Gastroesophageal sphincter (tissue), 4 donors: ENCODE data around the gene BLVRA. TPM values are rescaled to one million over a fixed set of nuclear protein-coding genes. Genes with fewer than 3 reads are reported as not detected.

Experiments used
- ATAC-seq: fragments of 150-250 bp; one replicate; pipeline ENCODE4 v1.9.1; 2016; ENCODE audit warnings: mild to moderate bottlenecking, moderate library complexity
- H3K27ac ChIP-seq, 4 donors: fragments of 200-600 bp; sonication (generic) in 3 of 4; 1 replicate in 3 of 4; 2 replicates in 1 of 4; pipeline ENCODE4 v1.5.1; 2016 to 2019
- H3K27me3 ChIP-seq: fragments of 200-600 bp; sonication (generic); one replicate; pipeline ENCODE4 v1.5.1; 2019
- H3K36me3 ChIP-seq, 2 donors: fragments of 200-600 bp; sonication (generic); one replicate each; pipeline ENCODE4 v1.5.1; 2019; ENCODE audit warnings: control low read depth in 1 of 2
- H3K4me1 ChIP-seq, 3 donors: fragments of 200-600 bp; sonication (generic); 1 replicate in 2 of 3; 2 replicates in 1 of 3; pipeline ENCODE4 v1.5.1; 2016 to 2019; ENCODE audit warnings: control low read depth in 2 of 3
- H3K4me3 ChIP-seq, 2 donors: fragments of 200-600 bp; sonication (generic); one replicate each; pipeline ENCODE4 v1.5.1; 2019; ENCODE audit warnings: mild to moderate bottlenecking in 1 of 2, moderate library complexity in 1 of 2
- H3K9me3 ChIP-seq, 3 donors: fragments of 200-600 bp; sonication (generic); one replicate each; pipeline ENCODE4 v1.5.1; 2017 to 2019; ENCODE audit warnings: control low read depth in 2 of 3
- EP300 ChIP-seq: sonication (generic); formaldehyde crosslinking; IDR thresholded peaks from one replicate; pipeline ENCODE4 v1.6.1; 2017; ENCODE audit warnings: antibody characterized with exemption, mild to moderate bottlenecking
- POLR2A ChIP-seq, 2 donors: fragments of 450-650 bp; IDR thresholded peaks; one replicate each; pipeline ENCODE4 v1.6.1; 2017; ENCODE audit warnings: antibody characterized with exemption in 2 of 2, mild to moderate bottlenecking in 2 of 2, moderate library complexity in 1 of 2
- POLR2AphosphoS5 ChIP-seq: sonication (generic); formaldehyde crosslinking; IDR thresholded peaks from one replicate; pipeline ENCODE4 v1.6.1; 2017; ENCODE audit warnings: antibody characterized with exemption
- WGBS, 2 donors: methylation state at CpG; one replicate each; pipeline ENCODE4 v1.1.5; 2018; ENCODE audit warnings: low coverage in 1 of 2; 5-methylcytosine and 5-hydroxymethylcytosine counted together
- total RNA-seq, 4 donors: library from RNA; depleted of rRNA; stranded (reverse); fragments of >200 nt; gene quantifications; one replicate each; pipeline ENCODE4 v1.1.0, GENCODE V29; 2016
- TF ChIP-seq, protein P1 (sequence below), 4 experiments: fragments of 200-600 bp in 2 of 4; fragments of 450-650 bp in 2 of 4; sonication (generic) in 1 of 4; IDR thresholded peaks; one replicate each; pipeline ENCODE4 v1.5.1; 2017 to 2019; ENCODE audit warnings: antibody characterized with exemption in 4 of 4, mild to moderate bottlenecking in 2 of 4, moderate library complexity in 2 of 4

Gene BLVRA
- total RNA-seq, 4 donors from 2014 or later, result 65.6 to 113 (median 92.6) TPM

DNA sequence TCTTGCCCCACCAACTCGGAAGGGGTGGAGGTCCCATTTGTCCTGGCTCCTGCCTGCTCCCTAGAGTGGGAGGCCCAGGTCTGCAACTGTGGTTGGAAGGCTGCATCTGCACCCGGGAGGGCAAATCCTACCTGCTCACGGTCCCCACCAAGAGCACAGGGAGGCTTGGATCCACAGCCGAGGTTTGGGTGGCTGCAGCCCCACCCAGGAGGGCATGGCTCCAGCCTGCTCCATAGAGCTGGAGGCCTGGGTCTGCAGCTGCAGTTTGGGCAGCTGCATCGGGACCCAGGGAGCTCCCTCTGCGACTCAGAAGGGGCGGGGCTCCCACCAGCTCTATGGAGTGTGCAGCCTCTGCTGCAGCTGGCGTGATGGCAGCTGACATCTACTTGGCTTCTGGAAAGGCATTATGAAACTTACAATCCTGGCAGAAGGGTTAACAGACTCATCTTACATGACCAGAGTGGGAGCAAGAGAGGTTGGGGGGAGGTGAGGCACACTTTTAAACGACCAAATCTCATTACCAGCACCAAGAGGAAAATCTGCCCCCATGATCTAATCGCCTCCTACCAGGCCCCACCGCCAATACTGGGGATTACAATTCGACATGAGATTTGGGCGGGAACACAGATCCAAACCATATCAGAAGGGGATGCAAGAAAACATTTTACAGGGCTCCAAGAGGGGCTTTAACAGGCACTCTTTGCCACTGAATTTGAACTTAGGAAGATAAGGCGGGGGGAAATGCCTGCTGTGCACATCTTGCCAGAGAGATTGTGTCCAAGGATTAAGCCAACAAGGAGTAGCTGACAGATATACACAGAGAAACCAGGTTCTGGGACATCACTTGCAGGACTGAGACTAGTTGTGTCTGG is 8.2 kb upstream of the BLVRA start:
- Histone ChIP-seq H3K27ac (no peak overlapping the region), H3K4me3 (no peak overlapping the region), H3K27me3 (peaks cover 5% of the 10 kb centered on the region), H3K36me3 (no peaks in the 10 kb centered on the region), H3K9me3 (no peaks in the 10 kb centered on the region), H3K4me1 (no peaks in the 10 kb centered on the region)
- TF ChIP-seq POLR2AphosphoS5 (no peak), POLR2A (IDR thresholded peaks at IDR 0.05) (no peak), EP300 (no peak)
- TF ChIP-seq, protein P1, sequence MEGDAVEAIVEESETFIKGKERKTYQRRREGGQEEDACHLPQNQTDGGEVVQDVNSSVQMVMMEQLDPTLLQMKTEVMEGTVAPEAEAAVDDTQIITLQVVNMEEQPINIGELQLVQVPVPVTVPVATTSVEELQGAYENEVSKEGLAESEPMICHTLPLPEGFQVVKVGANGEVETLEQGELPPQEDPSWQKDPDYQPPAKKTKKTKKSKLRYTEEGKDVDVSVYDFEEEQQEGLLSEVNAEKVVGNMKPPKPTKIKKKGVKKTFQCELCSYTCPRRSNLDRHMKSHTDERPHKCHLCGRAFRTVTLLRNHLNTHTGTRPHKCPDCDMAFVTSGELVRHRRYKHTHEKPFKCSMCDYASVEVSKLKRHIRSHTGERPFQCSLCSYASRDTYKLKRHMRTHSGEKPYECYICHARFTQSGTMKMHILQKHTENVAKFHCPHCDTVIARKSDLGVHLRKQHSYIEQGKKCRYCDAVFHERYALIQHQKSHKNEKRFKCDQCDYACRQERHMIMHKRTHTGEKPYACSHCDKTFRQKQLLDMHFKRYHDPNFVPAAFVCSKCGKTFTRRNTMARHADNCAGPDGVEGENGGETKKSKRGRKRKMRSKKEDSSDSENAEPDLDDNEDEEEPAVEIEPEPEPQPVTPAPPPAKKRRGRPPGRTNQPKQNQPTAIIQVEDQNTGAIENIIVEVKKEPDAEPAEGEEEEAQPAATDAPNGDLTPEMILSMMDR (IDR thresholded peaks at IDR 0.05), result no peak
- ATAC-seq, result no peak
- 79 to 83% methylated on average over 1 to 6 of the region's 14 CpGs for WGBS, 2 donors

DNA sequence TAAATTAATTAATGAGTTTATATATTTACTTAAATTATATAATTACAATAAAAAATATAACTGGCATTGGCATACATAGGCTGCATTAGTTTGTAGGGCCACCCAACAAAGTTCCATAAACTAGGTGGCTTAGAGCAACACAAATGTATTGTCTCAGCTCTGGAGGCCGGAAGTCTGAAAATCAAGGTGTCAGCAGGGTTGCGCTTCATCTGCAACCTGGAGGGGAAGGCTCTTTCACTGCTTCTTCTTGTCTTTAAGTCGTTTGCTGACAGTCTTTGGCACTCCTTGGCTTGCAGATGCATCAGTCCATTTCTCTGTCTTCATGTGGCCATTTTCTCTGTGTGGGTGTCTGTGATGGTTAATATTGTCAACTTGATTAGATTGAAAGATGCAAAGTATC is 6.1 kb upstream of the BLVRA start:
- 54 to 78% methylated on average over 2 to 3 of the region's 3 CpGs for WGBS, 2 donors
- H3K4me1 ChIP-seq, result peaks cover 0 to under 1% (median 0%) of the 10 kb centered on the region in 3 donors
- TF ChIP-seq, protein P1 (IDR thresholded peaks at IDR 0.05), result no peak
- TF ChIP-seq POLR2AphosphoS5 (no peak), EP300 (no peak), POLR2A (IDR thresholded peaks at IDR 0.05) (no peak)
- no peak overlapping the region for H3K27ac ChIP-seq
- ATAC-seq, result no peak
- H3K27me3 ChIP-seq, result peaks cover 5% of the 10 kb centered on the region
- H3K9me3 ChIP-seq, result no peaks in the 10 kb centered on the region
- no peak overlapping the region for H3K4me3 ChIP-seq
- H3K36me3 ChIP-seq, result no peaks in the 10 kb centered on the region

DNA sequence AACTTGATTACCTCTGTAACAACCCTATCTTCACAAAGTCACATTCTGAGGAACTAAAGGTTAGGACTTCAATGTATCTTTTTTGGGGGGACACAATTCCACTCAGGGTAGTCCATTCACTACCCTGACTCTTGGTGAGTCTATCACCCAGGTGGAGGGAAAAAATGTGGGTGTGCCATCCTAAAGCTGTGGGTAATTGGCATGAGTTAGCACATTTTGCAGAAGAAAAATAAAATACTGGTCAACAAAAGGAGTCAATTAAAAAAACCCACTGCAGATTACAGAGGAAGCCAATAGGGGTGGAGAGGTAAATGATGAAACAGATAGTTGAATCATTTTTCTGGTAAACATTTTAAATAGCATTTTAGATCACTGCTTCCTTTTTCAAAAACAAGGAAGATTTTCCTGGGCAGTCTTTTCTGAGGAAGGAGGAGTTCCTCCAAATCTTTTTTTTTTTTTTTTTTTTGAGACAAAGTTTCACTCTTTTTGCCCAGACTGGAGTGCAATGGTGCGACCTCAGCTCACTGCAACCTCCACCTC is 5.1 kb upstream of the BLVRA start:
- Histone ChIP-seq H3K27ac (no peak overlapping the region), H3K4me1 (peaks cover 0 to 10% (median 3%) of the 10 kb centered on the region in 3 donors), H3K36me3 (no peaks in the 10 kb centered on the region), H3K4me3 (no peak overlapping the region), H3K27me3 (peaks cover 5% of the 10 kb centered on the region), H3K9me3 (no peaks in the 10 kb centered on the region)
- ATAC-seq, result no peak
- TF ChIP-seq, protein P1 (IDR thresholded peaks at IDR 0.05), result no peak
- no peak for TF ChIP-seq POLR2AphosphoS5
- no peak for TF ChIP-seq POLR2A (IDR thresholded peaks at IDR 0.05)
- TF ChIP-seq EP300, result no peak
- 64 to 90% methylated on average over 1 of the region's 1 CpG for WGBS, 2 donors

DNA sequence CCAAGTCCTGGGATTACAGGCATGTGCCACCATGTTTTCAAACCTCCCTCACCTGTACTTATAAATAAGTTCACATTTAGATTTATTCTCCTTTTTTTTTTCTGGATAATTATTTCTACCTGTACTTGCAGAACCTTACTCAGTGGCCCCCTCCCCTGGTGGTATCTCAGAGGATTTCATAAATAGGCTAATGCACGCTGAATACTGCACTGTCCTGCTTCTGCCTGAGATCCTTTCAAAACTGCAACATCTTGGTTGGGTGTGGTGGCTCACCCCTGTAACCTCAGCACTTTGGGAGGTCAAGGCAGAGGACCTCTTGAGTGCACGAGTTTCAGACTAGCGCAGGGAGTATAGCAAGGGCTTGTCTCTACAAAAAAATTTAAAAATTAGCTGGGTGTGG is 4.6 kb upstream of the BLVRA start:
- H3K27me3 ChIP-seq, result peaks cover 5% of the 10 kb centered on the region
- H3K4me1 ChIP-seq, result peaks cover 0 to 10% (median 3%) of the 10 kb centered on the region in 3 donors
- ATAC-seq, result no peak
- TF ChIP-seq EP300 (no peak), POLR2A (IDR thresholded peaks at IDR 0.05) (no peak), POLR2AphosphoS5 (no peak)
- TF ChIP-seq, protein P1 (IDR thresholded peaks at IDR 0.05), result no peak
- H3K27ac ChIP-seq, result no peak overlapping the region
- no peaks in the 10 kb centered on the region for H3K36me3 ChIP-seq
- WGBS, 2 donors, result 80 to 90% methylated on average over 1 to 2 of the region's 3 CpGs
- no peaks in the 10 kb centered on the region for H3K9me3 ChIP-seq
- no peak overlapping the region for H3K4me3 ChIP-seq

DNA sequence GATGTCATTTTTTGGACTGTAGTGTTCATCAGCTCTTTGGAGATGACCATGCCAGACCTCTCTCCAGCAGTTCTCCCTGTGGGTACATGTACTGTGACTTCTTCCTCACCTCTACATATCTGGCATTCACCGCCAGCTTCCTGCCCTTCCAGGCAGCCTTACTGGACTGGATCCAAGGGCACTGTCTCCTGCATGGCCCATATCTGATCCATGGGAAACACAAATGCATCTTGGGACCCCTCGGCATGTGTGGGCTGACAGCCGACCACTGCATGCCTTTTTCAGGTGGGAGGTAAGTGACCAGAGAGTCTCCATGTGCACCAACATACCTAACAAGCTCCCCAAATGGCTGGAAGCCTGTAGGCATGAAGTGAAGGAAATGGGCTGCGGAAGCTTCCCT is 3.9 kb upstream of the BLVRA start:
- no peak for TF ChIP-seq POLR2A (IDR thresholded peaks at IDR 0.05)
- TF ChIP-seq, protein P1 (IDR thresholded peaks at IDR 0.05), result no peak
- TF ChIP-seq EP300, result no peak
- TF ChIP-seq POLR2AphosphoS5, result no peak
- Histone ChIP-seq H3K9me3 (no peaks in the 10 kb centered on the region), H3K36me3 (no peaks in the 10 kb centered on the region), H3K27me3 (peaks cover 4% of the 10 kb centered on the region), H3K27ac (no peak overlapping the region), H3K4me3 (no peak overlapping the region), H3K4me1 (peaks cover 0 to 15% (median 3%) of the 10 kb centered on the region in 3 donors)
- ATAC-seq, result no peak
- 71 to 100% methylated on average over 1 to 4 of the region's 4 CpGs for WGBS, 2 donors
